ENCODE data around the gene CPLX3.

DNA sequence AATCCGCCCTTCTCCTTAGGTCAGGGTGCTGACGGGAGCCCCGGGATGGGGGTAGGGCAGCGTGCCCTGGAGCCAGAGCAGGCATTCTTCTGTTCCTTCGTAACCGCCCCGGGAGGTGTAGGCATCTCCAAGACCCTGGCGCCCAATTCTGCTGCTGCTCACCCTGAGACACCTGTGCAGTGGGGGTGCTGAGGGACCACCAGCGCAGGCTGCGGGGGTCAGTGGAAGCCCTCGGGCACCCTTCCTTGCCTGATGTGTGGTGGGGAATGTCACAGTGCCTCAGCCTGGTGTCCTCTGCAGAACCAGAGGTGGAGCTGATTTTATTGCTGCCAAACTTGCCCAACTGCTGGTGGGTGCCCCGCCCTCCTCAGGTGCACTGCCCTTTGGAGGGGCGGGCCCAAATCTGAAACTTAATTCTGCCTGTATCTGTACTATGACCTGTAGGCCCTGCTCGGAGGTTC lies 37.2 kb upstream of the CPLX3 start:
- TF ChIP-seq, protein P1, sequence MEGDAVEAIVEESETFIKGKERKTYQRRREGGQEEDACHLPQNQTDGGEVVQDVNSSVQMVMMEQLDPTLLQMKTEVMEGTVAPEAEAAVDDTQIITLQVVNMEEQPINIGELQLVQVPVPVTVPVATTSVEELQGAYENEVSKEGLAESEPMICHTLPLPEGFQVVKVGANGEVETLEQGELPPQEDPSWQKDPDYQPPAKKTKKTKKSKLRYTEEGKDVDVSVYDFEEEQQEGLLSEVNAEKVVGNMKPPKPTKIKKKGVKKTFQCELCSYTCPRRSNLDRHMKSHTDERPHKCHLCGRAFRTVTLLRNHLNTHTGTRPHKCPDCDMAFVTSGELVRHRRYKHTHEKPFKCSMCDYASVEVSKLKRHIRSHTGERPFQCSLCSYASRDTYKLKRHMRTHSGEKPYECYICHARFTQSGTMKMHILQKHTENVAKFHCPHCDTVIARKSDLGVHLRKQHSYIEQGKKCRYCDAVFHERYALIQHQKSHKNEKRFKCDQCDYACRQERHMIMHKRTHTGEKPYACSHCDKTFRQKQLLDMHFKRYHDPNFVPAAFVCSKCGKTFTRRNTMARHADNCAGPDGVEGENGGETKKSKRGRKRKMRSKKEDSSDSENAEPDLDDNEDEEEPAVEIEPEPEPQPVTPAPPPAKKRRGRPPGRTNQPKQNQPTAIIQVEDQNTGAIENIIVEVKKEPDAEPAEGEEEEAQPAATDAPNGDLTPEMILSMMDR (IDR thresholded peaks at IDR 0.05) = no peak
- TF ChIP-seq POLR2A (IDR thresholded peaks at IDR 0.05) = no peak
